Epidermal melanocyte (primary cell): Measurements from ENCODE around the gene SART1.
"Not testable (repeated sequence)": the region's sequence is repeated elsewhere in the genome, so short reads cannot be mapped to it uniquely, and the experiment has no call there.

ENCODE experiments used
- DNase-seq: peaks from one replicate; pipeline ENCODE4 v3.0.0; 2011; ENCODE audit warnings: low spot score; ENCODE audit not compliant: insufficient read length

SART1 gene

DNA sequence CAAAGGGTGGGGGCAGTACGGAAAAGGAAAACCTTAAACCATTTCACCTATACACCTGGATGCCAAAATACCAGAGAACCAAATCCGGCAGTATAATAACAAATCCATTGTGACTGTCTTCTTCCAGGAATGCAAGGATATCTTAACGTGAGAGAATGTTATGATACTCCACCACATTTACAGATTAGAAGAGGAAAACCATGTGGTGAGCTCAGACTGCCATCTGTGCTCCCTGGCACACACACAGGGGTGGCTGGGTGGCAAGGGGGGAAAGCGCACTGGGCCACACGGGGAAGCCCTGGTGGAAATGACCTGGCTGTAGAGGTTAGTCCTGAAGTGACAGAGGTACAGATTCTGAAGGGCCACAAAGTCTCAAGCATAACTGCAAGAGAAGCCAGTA, 30.5 kb downstream of the SART1 start:
- no peak for DNase-seq

DNA sequence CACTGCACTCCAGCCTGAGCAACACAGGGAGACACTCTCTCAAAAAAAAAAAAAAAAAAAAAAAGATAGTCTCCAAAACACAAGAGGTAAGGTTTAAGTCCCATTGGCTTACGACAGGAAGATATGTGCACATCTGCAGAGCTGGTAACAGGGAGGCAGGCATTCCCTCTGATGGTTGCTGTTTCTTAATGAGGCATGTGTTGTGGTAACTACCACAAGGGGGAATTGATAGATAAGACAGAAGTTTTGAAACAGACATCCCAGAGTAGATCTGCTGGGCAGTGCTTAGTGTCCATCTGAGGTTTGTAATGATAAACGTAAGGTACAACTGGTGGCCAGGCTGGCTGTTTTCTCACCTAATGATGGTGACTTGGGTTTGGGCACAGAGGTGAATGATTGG, 35.8 kb downstream of the SART1 start:
- no peak for DNase-seq

GRCh38 chr11:66001942-66002647, 40.6 kb downstream of the SART1 start, which contains the start of the genes BANF1 and EIF1AD:
Gene BANF1, plus strand, starts transcription at chr11:66002503. Its CDS starts 748 bp downstream, at chr11:66003251.
Gene EIF1AD, minus strand, starts transcription at chr11:66002157. Its CDS starts 1,768 bp downstream, at chr11:66000389.
- peak; percentile 95 for DNase-seq

DNA sequence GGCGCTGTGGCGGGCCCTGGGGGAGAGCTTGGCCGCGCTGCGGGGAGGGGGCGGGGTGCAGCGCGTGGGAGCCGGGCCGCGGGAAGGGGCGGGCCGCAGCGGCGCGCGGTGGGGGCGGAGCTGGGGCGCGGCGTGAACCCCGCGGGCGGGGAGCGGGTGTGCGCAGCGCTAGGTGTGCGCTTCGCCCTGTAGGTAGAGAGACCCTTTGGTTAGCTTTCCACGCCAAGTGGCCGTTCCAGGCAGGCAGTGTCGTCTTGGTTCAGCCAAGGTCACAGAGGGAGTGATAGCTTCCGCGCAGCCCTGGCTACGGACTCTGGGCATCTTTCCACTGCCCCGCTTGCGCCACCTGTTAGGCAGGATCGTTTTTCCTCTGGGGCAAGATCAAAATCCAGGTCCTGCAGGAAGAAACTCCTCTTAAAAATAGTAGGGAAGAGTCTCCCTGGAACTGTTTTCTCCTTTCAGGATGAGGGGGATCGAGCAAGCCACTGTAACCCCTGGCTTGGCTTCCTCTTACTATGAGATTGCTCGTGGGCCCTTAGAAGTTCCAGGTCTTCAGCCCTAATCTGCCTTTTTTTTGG, 41.2 kb downstream of the SART1 start:
- DNase-seq = no peak

DNA sequence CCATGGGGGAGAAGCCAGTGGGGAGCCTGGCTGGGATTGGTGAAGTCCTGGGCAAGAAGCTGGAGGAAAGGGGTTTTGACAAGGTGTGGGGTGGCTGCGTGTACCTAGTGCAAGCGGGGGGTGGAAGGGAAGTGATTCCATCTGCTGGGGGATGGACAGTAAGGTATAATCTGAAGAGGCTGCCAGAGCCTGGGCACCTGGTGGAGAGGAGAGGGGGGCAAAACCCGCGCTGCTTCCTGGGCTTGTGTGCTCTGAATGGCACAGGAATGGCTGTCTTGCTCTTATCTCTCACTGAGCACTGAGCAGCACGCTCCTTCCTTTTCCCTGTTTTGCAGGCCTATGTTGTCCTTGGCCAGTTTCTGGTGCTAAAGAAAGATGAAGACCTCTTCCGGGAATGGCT, 41.8 kb downstream of the SART1 start:
- no peak for DNase-seq

- DNase-seq = no peak
Measured at GRCh38 chr11:66004186-66004585, 42.7 kb downstream of the SART1 start.

DNA sequence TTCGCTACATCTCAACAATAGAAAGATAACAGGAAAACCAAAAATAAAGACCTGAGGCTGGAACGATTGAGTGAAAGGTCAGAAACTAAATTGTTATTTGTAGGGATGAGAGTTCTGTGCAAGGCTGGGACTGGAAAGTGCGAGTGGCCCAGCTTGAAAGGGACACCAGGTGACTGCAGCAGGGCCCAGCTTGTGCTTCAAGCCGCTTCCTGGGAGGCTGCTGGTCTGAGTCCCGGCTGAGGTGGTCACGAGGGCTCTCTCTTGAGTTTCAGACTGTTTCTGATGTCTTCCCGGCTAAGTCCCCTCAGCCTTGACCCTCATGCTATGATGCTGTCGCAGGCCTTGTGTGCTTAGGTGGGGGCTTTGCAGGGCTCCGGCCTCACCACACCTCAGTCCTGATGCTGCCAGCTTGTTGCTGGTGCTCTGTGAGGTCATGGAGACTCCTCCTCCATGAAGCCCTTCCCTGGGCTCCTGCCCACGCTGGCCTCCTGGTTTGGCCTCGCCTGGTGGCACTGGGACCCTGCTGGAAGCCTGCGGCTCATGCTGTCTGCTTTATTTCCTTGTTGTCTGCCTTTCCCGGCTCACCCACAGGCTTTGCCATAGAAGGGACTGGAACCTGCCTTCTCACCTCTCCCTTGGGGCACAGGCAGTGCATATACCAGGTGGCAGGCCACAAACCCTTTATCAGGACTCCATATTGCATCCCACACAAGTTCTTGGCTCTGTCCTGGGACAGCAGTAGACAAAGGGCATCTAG, 44.8 kb downstream of the SART1 start:
- no peak for DNase-seq

GRCh38 chr11:66006891-66007176, 45.3 kb downstream of the SART1 start:
- no peak for DNase-seq

GRCh38 chr11:66007201-66007634, 45.7 kb downstream of the SART1 start:
- no peak for DNase-seq

GRCh38 chr11:66008095-66008467, 46.5 kb downstream of the SART1 start:
- DNase-seq = no peak

DNA sequence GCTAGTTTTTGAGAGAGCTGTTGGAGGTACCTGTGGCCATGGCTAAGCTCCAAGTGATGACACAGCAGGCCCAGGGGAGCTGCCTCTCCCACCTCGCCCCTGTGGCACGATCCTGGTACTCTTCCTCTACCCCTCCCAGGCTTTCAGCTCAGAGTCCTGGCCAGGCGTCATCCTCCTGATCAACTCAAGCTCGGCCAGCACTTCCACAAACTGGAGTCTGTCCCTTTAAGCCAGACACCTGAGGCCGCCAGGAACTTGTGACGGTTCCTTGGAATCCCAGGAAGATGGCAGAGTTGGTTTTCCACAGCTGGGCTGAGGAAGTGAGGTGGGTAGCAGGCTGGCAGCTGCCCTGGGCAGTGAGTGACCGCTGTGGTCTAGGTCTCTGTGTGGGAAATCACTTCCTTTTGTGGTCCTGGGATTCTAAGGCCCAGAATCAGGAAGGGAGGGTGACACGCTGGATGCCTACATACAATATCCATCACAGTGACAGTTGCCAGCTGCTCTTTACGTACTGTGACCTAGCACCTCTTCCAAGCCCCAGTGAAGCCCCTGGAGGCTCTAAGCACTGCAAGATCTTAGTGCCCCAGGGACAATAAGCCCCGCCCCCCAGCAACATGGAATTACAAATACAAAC, 47.1 kb downstream of the SART1 start:
- no peak for DNase-seq

- not testable (repeated sequence) for DNase-seq
Measured at GRCh38 chr11:66010036-66010435, 48.5 kb downstream of the SART1 start.

GRCh38 chr11:66011239-66011784, 49.8 kb downstream of the SART1 start:
- no peak for DNase-seq

- no peak for DNase-seq
Measured at GRCh38 chr11:66011785-66012303, 50.3 kb downstream of the SART1 start, which contains the start of gene CST6. Gene CST6, plus strand, starts transcription at chr11:66012008. Its CDS starts 37 bp downstream, at chr11:66012045.

DNA sequence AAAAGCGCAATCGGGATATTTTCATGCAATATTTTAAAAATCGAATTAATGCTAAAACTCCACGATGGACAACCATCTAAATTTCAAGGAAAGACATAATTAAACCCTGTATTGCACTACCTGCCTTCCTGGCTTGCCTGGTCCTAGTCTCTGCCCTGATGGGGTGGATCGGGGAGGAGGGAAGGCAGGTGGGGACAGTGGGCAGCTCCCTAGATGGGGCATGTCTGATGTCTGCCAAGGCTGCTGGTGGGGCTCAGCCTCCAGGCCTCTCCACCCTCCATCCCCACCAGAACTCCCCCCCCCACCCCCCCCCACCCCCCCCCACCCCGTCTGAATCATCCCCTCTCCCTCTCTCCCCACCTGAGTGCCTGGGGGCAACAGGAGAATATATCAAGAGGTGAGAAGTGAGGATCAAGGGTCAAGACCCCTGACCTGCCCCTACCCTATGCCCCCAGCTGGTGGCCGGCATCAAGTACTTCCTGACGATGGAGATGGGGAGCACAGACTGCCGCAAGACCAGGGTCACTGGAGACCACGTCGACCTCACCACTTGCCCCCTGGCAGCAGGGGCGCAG, 50.9 kb downstream of the SART1 start:
- no peak for DNase-seq

- no peak for DNase-seq
Measured at GRCh38 chr11:66012946-66013761, 51.6 kb downstream of the SART1 start.

DNA sequence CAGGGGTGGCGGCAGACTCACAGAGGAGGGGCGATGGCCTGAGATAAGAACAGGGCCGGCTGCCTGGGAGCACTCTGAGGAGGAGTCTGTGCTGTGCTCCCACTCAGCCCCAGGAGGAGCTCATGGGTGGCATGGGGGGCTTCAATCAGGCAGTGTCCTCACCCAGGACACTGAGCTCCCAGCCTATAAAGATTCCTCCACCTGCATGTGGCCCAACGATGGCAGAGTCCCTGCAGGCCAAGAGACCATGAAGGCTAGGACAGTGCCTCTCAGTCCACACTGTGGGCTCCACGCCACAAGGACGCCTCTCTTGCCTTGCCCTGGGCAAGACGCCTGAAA, 52.2 kb downstream of the SART1 start:
- no peak for DNase-seq

DNA sequence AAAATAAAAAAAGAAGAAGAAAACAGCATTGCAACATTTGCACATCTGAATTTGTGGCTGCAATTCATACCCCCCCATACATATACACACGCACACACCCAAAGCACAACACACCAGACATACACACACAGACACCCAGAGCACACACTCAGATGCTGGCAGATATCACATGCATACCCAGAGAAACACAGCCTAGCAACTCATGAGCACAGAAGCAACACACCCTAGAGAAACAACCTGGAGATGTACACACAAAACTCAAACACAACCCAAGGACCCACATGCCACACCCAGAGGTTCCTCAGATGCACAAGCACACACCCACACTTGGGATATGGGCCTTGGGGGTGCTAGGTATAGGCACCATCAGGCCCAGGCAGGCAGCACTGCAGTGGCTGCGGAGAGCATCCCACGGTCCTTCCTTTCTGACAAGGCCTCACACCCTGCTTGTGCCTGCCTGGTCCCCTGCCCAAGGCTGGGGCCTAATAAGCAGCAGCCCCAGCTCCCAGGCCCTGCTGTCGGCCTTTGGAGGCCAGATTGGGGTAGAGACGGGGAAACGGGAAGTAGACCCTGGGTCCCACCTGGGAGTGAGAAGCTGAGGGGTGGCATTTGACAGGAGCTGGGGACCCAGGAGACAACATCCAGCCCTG, 53.4 kb downstream of the SART1 start:
- DNase-seq = no peak

- DNase-seq = no peak
Measured at GRCh38 chr11:66015454-66015881, 53.9 kb downstream of the SART1 start.
